Mucosa of rectum (tissue), 2 donors: ENCODE measurements around the gene RGS6.
"Not testable (repeated sequence)": the region's sequence is repeated elsewhere in the genome, so short reads cannot be mapped to it uniquely, and the experiment has no call there.

Experiments
- H3K27ac ChIP-seq, 2 donors: one replicate each; pipeline ENCODE4 v1.7.0; 2013; ENCODE audit warnings: inconsistent platforms in 2 of 2, low read depth in 2 of 2, low read length in 2 of 2
- H3K27me3 ChIP-seq, 2 donors: one replicate each; pipeline ENCODE4 v1.7.0; 2013; ENCODE audit warnings: low read length in 2 of 2; ENCODE audit not compliant: control insufficient read depth in 2 of 2, insufficient read depth in 2 of 2
- H3K36me3 ChIP-seq, 2 donors: one replicate each; pipeline ENCODE4 v1.7.0; 2013; ENCODE audit warnings: low read length in 2 of 2; ENCODE audit not compliant: control insufficient read depth in 2 of 2, insufficient read depth in 2 of 2
- H3K4me1 ChIP-seq, 2 donors: one replicate each; pipeline ENCODE4 v1.7.0; 2013; ENCODE audit warnings: low read length in 2 of 2, mild to moderate bottlenecking in 1 of 2; ENCODE audit not compliant: control insufficient read depth in 2 of 2, insufficient read depth in 2 of 2
- H3K4me3 ChIP-seq, 2 donors: one replicate each; pipeline ENCODE4 v1.7.0; 2013; ENCODE audit warnings: low read length in 2 of 2
- H3K9ac ChIP-seq, 2 donors: one replicate each; pipeline ENCODE4 v1.7.0; 2013; ENCODE audit warnings: low read length in 2 of 2, low read depth in 1 of 2, mild to moderate bottlenecking in 1 of 2
- H3K9me3 ChIP-seq, 2 donors: one replicate each; pipeline ENCODE4 v1.7.0; 2013; ENCODE audit warnings: low read length in 2 of 2; ENCODE audit not compliant: control insufficient read depth in 2 of 2
- donor health status: healthy.
- donor health status: Normal muscosa, but diverticular disease.

RGS6 gene

DNA sequence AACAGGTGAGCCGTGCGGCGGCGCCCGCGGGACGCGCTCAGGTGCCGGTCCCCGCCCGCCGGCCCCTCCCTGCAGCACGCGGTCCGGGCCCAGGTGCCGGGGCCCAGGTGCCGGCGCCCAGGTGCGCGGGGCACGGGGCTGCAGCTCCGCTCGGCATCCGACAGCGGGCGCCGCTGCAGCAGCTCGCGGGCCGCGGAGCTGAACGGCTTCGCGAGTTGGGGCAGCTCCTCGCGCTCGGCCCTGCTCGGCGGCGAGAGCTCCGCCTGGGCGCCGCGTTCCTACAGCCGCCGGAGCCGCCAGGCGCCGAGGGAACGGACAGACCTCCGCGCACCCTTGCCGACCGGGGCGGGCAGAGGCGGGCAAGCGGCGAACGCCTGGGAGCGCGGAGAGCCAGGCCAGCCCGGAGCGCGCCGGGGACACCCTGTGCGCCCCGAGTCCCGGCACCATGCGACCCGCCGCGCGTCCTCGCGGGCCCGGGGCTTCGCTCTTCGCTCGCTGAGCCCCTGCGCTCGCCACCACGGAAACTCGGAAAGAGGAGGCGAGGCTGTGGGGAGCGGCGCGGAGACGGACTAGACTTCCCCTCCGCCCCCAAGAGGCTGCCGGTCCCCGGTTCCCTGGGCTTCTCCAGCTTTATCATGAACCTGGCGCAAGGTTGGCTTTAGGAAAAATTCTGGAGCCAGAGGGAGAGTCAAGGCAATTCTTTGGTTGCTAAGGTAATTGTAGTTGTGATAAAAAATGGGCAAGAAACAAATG, at the start of gene RGS6:
TSS of gene RGS6 (plus strand) at position 201 of the 753 bp plus-strand sequence.
- no peak within 1 kb of the TSS for H3K27ac ChIP-seq
- no peaks in the 10 kb centered on the region for H3K36me3 ChIP-seq
- peak within 1 kb of the TSS in 1 of 2 donors; percentile 6 for H3K9ac ChIP-seq
- no peaks in the 10 kb centered on the region for H3K9me3 ChIP-seq
- H3K4me1 ChIP-seq = no peaks in the 10 kb centered on the region
- peak within 1 kb of the TSS; percentile 45 to 48 for H3K4me3 ChIP-seq
- H3K27me3 ChIP-seq = peaks cover 20 to 21% of the 10 kb centered on the region in 2 donors

DNA sequence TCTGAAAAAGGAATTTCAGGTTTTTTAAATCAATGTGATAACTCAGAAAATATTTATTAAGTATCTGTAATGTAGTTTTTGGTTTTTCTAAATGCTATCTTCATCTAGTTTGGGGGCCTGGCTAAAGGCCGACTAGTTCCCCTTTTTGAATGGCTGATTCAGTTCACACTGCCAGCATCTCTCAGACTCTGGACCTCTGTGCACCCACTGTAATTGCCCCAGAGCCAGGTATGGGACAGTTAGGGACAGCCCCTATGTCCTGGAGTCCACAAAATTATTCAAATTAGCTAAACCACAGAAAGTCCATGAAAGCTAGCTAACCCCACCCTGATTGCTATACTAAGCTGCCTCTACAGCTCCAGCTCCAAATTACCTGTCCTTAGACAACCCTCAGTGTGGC, 49.1 kb upstream of the RGS6 start:
- Histone ChIP-seq H3K4me1 (no peaks in the 10 kb centered on the region), H3K36me3 (no peaks in the 10 kb centered on the region), H3K4me3 (no peak overlapping the region), H3K9me3 (no peaks in the 10 kb centered on the region), H3K27ac (no peak overlapping the region), H3K27me3 (no peaks in the 10 kb centered on the region), H3K9ac (no peak overlapping the region)

DNA sequence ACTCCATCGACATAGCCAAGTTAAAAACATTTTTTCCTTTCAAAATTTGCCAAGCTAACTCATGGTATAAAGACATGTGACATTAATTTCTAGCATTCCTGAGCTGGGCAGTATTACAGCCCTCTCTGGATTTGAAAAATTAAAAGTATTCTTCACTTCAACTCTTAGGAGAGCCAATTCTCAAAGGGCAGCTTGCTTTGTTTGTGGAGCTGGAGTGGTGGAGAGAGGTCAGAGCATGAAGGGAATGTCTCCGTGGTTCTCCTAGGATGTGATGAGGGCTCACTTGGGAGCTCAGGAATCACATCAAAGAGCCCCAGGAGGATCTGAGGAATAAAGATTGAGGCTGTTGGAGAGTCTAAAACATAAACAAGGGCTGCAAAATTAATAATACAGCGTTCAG, 46.9 kb upstream of the RGS6 start:
- Histone ChIP-seq H3K27me3 (no peaks in the 10 kb centered on the region), H3K4me1 (no peaks in the 10 kb centered on the region), H3K36me3 (no peaks in the 10 kb centered on the region), H3K9me3 (no peaks in the 10 kb centered on the region), H3K9ac (no peak overlapping the region), H3K4me3 (no peak overlapping the region), H3K27ac (no peak overlapping the region)

DNA sequence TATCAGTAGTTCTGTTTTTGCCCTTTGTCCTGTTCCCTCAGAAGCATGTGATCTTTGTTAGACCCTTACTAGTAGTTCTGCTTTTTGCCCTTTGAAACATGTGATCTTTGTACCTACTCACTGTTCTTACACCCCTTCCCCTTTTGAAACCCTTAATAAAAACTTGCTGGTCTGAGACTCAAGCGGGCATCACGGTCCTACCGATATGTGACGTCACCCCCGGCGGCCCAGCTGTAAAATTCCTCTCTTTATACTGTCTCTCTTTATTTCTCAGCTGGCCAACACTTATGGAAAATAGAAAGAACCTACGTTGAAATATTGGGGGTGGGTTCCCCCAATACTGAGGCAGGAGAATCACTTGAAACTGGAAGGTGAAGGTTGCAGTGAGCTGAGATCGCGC, 44.4 kb upstream of the RGS6 start:
- H3K9me3 ChIP-seq, H3K9ac ChIP-seq, H3K4me1 ChIP-seq, H3K36me3 ChIP-seq, H3K27me3 ChIP-seq, H3K27ac ChIP-seq, H3K4me3 ChIP-seq: not testable (repeated sequence)

- Histone ChIP-seq H3K36me3 (no peaks in the 10 kb centered on the region), H3K27ac (no peak overlapping the region), H3K4me3 (no peak overlapping the region), H3K27me3 (no peaks in the 10 kb centered on the region), H3K9me3 (no peaks in the 10 kb centered on the region), H3K9ac (no peak overlapping the region), H3K4me1 (no peaks in the 10 kb centered on the region)
Measured at GRCh38 chr14:71890541-71890940, 41.7 kb upstream of the RGS6 start.

GRCh38 chr14:71891185-71891584, 41.0 kb upstream of the RGS6 start:
- H3K36me3 ChIP-seq = no peaks in the 10 kb centered on the region
- no peaks in the 10 kb centered on the region for H3K4me1 ChIP-seq
- no peak overlapping the region for H3K9ac ChIP-seq
- H3K4me3 ChIP-seq = no peak overlapping the region
- no peaks in the 10 kb centered on the region for H3K9me3 ChIP-seq
- H3K27me3 ChIP-seq = no peaks in the 10 kb centered on the region
- no peak overlapping the region for H3K27ac ChIP-seq

GRCh38 chr14:71891970-71892369, 40.3 kb upstream of the RGS6 start:
- H3K36me3 ChIP-seq = no peaks in the 10 kb centered on the region
- H3K27me3 ChIP-seq = no peaks in the 10 kb centered on the region
- no peak overlapping the region for H3K27ac ChIP-seq

GRCh38 chr14:71905031-71905430, 27.2 kb upstream of the RGS6 start:
- Histone ChIP-seq H3K4me1 (no peaks in the 10 kb centered on the region), H3K27me3 (no peaks in the 10 kb centered on the region), H3K4me3 (no peak overlapping the region), H3K27ac (no peak overlapping the region), H3K9ac (no peak overlapping the region), H3K36me3 (no peaks in the 10 kb centered on the region), H3K9me3 (no peaks in the 10 kb centered on the region)

More at GRCh38 chr14:71891970-71892369, 40.3 kb upstream of the RGS6 start:
- H3K9ac ChIP-seq = no peak overlapping the region
- no peak overlapping the region for H3K4me3 ChIP-seq
- H3K4me1 ChIP-seq = no peaks in the 10 kb centered on the region
- H3K9me3 ChIP-seq = no peaks in the 10 kb centered on the region

DNA sequence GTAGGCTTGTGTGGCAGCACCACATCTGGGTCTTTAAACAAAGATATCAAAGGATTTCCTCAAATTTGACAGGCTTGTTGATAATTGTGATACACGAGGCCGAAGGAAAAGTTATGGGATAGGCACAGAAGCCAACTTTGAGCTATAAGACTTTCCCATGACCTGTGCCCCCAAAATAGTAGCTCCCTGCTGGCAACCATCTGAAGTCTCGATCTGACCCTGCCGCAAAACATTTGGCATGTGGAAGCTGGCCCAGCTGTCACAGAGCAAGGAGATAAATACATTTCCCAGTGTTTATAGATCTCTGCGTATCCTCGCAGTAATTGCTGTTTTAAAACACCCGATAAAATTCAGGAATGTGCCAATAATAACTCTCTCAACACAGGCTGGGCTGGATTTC, 26.4 kb upstream of the RGS6 start:
- Histone ChIP-seq H3K36me3 (no peaks in the 10 kb centered on the region), H3K27ac (no peak overlapping the region), H3K27me3 (no peaks in the 10 kb centered on the region), H3K9me3 (no peaks in the 10 kb centered on the region), H3K4me1 (no peaks in the 10 kb centered on the region), H3K9ac (no peak overlapping the region), H3K4me3 (no peak overlapping the region)

DNA sequence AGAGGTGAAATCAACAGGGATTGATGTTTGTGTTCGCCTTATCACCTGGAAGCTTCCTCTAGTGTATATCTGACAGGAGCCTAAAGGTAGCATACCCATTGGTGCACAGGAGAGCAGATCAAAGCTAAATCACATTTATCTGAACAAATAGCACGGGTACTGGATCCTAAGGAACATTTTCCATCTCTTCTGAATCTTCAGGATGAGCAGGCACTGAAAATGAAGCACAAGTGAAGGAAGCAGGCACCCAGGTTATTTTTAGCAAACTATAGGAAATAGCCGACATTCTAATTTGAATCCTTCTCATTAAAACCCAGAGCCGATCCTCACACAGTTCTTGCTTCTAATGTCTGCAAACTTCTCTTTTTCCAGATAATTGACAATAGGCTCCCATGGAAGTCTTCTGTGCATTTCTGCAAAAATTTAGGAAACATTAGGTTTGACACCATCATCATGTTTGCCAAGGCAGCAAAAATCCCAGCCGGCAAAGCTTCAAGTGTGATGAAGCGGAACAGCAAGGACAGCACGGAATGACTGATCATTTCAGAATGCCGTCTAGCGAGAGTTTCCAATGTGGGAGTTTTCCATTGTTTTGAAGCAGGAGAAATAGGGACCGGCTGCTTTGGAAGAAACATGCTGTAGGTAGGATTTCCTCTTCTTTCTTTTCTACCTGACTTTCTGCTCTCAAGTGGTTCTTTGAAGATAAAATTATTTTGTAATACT, 24.3 kb upstream of the RGS6 start:
- Histone ChIP-seq H3K36me3 (no peaks in the 10 kb centered on the region), H3K9me3 (no peaks in the 10 kb centered on the region), H3K27ac (no peak overlapping the region), H3K4me3 (no peak overlapping the region), H3K4me1 (no peaks in the 10 kb centered on the region), H3K27me3 (no peaks in the 10 kb centered on the region), H3K9ac (no peak overlapping the region)
